Suprapubic skin (tissue), 3 donors: Measurements from ENCODE around the gene TAF7L.
"Not testable (repeated sequence)": the region's sequence is repeated elsewhere in the genome, so short reads cannot be mapped to it uniquely, and the experiment has no call there.

Source experiments
- POLR2A ChIP-seq, 2 donors: fragments of 450-650 bp; IDR thresholded peaks; one replicate each; pipeline ENCODE4 v1.6.1; 2017; ENCODE audit warnings: antibody characterized with exemption in 2 of 2, mild to moderate bottlenecking in 2 of 2, moderate library complexity in 2 of 2
- TF ChIP-seq, protein P1 (sequence below), 2 donors: fragments of 200-600 bp in 1 of 2; fragments of 450-650 bp in 1 of 2; sonication (generic) in 1 of 2; IDR thresholded peaks; one replicate each; pipeline ENCODE4 v1.5.1; 2016 to 2019; ENCODE audit warnings: antibody characterized with exemption in 2 of 2, mild to moderate bottlenecking in 1 of 2, moderate library complexity in 1 of 2

DNA sequence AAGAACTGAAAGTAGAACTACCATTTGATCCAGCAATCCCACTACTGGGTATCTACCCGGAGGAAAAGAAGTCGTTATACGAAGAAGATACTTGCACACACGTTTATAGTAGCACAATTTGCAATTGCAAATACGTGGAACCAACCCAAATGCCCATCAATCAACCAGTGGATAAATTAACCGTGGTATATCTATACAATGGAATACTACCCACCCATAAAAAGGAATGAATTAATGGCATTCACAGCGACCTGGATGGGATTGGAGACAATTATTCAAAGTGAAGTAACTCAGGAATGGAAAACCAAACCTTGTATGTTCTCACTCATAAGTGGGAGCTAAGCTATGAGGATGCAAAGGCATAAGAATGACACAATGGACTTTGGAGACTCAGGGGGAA is 43.2 kb upstream of the TAF7L start:
- TF ChIP-seq, protein P1, sequence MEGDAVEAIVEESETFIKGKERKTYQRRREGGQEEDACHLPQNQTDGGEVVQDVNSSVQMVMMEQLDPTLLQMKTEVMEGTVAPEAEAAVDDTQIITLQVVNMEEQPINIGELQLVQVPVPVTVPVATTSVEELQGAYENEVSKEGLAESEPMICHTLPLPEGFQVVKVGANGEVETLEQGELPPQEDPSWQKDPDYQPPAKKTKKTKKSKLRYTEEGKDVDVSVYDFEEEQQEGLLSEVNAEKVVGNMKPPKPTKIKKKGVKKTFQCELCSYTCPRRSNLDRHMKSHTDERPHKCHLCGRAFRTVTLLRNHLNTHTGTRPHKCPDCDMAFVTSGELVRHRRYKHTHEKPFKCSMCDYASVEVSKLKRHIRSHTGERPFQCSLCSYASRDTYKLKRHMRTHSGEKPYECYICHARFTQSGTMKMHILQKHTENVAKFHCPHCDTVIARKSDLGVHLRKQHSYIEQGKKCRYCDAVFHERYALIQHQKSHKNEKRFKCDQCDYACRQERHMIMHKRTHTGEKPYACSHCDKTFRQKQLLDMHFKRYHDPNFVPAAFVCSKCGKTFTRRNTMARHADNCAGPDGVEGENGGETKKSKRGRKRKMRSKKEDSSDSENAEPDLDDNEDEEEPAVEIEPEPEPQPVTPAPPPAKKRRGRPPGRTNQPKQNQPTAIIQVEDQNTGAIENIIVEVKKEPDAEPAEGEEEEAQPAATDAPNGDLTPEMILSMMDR (IDR thresholded peaks at IDR 0.05), result not testable (repeated sequence)
- TF ChIP-seq POLR2A (IDR thresholded peaks at IDR 0.05), result not testable (repeated sequence)
